Activated naive CD8-positive, alpha-beta T cell treated with anti-CD3 and anti-CD28 coated beads, Interleukin-2, amount 10 ng/mL, durations not matched to agents 7 days and 5 days (primary cell): ENCODE data around the gene MRPS9. TPM values are rescaled to one million over a fixed set of nuclear protein-coding genes. Genes with fewer than 3 reads are reported as not detected.
A peak's percentile ranks its signal among the peaks of the same experiment; 100 is the strongest.

ENCODE experiments used
- ATAC-seq: fragments of 150-1000 bp; cut with Tn5 transposase; one replicate; pipeline ENCODE4 v1.10.0; 2021; ENCODE audit warnings: low read depth, moderate library complexity
- POLR2A ChIA-PET: fragments of 350-600 bp; sonication (Branson Sonifier 250); formaldehyde crosslinking; loops from one replicate; lab custom pipeline; 2021; ENCODE audit warnings: antibody characterized with exemption; lab: Charles Lee
- DNase-seq: peaks from one replicate; pipeline ENCODE4 v3.0.0; 2021
- H3K27ac Mint-ChIP-seq: one replicate; pipeline ENCODE4 v1.8.0; 2022; ENCODE audit warnings: mild to moderate bottlenecking, mixed read lengths
- H3K27me3 Mint-ChIP-seq: one replicate; pipeline ENCODE4 v1.8.0; 2022; ENCODE audit warnings: mild to moderate bottlenecking, moderate library complexity, mixed read lengths
- H3K36me3 Mint-ChIP-seq: one replicate; pipeline ENCODE4 v1.8.0; 2021; ENCODE audit warnings: mild to moderate bottlenecking, mixed read lengths
- H3K4me1 Mint-ChIP-seq: one replicate; pipeline ENCODE4 v1.8.0; 2021; ENCODE audit warnings: mixed read lengths
- H3K4me3 Mint-ChIP-seq: one replicate; pipeline ENCODE4 v1.8.0; 2022; ENCODE audit warnings: mild to moderate bottlenecking, moderate library complexity, mixed read lengths
- H3K9me3 Mint-ChIP-seq: one replicate; pipeline ENCODE4 v1.8.0; 2021; ENCODE audit warnings: mixed read lengths
- total RNA-seq, 2 experiments: library from RNA; stranded (reverse); gene quantifications; one replicate each; pipeline ENCODE4 v1.2.3, GENCODE V29; 2021

The MRPS9 gene
- 10 to 100 TPM; 21.0 to 23.1 TPM for total RNA-seq

DNA sequence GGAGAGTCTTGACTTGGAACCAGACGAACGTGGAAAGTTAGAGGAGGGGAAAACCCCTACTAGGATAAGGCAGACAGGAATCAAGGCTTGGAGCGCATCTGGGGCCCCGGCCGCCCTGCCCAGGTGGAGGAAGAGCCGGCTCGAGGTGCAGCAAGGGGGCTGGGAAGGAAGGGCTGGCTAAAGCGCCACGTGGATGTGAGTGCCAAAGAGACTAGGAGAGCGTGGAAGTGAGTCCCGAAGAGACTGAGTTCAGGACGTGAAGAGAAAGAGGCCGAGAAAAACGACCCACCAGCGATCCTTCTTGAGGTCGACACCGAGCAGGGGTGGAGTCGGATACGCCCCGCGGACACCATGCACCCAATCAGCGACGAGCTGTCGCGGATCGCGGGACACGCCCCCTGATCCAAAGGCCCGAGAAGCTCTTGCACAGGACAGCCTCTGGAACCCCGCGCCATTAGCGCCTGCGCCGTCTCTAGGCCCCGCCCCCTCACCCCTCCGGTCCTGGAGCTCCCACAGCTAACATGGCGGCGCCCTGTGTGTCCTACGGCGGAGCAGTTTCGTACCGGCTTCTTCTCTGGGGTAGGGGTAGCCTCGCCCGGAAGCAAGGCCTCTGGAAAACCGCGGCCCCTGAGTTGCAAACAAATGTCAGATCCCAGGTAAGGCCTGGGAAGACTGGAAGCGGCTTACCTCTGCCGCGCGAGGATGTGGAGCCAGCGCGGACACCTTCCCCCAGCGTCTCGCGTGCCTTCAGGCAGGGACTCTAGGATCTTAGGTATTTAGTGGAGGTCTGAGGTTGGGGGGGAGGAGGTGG, at the start of gene MRPS9:
MRPS9 (plus strand) TSS at position 498 of the 811 bp plus-strand sequence; CDS start at position 522, 24 bp downstream.
- Mint-ChIP-seq H3K27ac (peak within 1 kb of the TSS; percentile 90), H3K4me3 (peak within 1 kb of the TSS; percentile 97), H3K27me3 (no peaks in the 10 kb centered on the region), H3K4me1 (peaks cover 23% of the 10 kb centered on the region), H3K36me3 (peaks cover 2% of the 10 kb centered on the region), H3K9me3 (no peaks in the 10 kb centered on the region)
- DNase-seq (peak; percentile 96), ATAC-seq (peak; percentile 99)
- POLR2A ChIA-PET = interaction anchor here (1.8 kb wide), 1 partner anchor 34 kb away, joined by 5 read pairs; no protein-coding TSS in a partner anchor

GRCh38 chr2:105005181-105005951, 32.5 kb upstream of the MRPS9 start:
- POLR2A ChIA-PET = no interaction called here
- Mint-ChIP-seq H3K9me3 (peaks cover 7% of the 10 kb centered on the region), H3K27ac (no peak overlapping the region), H3K27me3 (no peaks in the 10 kb centered on the region), H3K4me1 (no peaks in the 10 kb centered on the region), H3K4me3 (no peak overlapping the region), H3K36me3 (no peaks in the 10 kb centered on the region)
- ATAC-seq = no peak
- DNase-seq = no peak

DNA sequence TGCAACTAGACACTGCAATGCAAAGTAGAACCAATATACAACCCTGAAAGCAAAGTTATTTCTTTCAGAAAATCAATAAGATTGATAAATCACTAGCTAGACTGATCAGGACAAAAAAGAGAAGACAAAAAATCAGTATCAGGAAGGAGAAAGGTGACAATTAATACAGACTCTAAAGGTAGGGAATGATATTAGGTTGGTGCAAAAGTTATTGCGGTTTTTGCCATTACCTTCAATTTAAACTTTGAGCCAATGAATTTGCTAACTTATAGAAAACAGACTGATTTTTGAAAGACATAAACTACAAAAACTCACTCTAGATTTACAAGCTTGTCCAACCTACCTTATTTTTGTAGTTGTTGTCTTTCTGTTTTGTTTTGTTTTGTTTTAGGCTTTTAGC, 30.5 kb upstream of the MRPS9 start:
- ATAC-seq (no peak), DNase-seq (no peak)
- POLR2A ChIA-PET = no interaction called here
- Mint-ChIP-seq H3K36me3 (no peaks in the 10 kb centered on the region), H3K9me3 (peaks cover 7% of the 10 kb centered on the region), H3K4me1 (no peaks in the 10 kb centered on the region), H3K27ac (no peak overlapping the region), H3K4me3 (no peak overlapping the region), H3K27me3 (peaks cover 6% of the 10 kb centered on the region)

DNA sequence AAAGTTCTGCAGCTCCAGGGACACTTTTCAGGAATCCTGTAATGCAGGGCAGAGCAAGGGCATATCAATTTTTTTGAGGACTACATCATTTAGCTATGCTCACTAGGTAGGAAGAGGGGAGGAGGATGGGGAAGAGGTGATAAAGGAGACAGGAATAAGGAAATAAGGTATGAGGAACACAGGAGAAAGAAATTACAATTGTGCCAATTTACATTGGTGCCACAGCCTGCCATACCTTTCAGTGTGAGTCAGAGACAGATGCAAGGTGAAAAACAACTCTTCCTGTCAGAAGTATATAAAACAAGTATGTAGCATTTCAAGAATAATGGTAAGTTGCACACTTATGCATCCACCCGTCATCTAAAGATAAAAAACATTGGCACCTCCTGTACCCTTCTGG, 5.4 kb upstream of the MRPS9 start:
- POLR2A ChIA-PET = no interaction called here
- peaks cover 6% of the 10 kb centered on the region for H3K4me1 Mint-ChIP-seq
- H3K36me3 Mint-ChIP-seq = no peaks in the 10 kb centered on the region
- peaks cover 4% of the 10 kb centered on the region for H3K27me3 Mint-ChIP-seq
- no peak overlapping the region for H3K27ac Mint-ChIP-seq
- no peak for DNase-seq
- no peaks in the 10 kb centered on the region for H3K9me3 Mint-ChIP-seq
- ATAC-seq = no peak
- no peak overlapping the region for H3K4me3 Mint-ChIP-seq

DNA sequence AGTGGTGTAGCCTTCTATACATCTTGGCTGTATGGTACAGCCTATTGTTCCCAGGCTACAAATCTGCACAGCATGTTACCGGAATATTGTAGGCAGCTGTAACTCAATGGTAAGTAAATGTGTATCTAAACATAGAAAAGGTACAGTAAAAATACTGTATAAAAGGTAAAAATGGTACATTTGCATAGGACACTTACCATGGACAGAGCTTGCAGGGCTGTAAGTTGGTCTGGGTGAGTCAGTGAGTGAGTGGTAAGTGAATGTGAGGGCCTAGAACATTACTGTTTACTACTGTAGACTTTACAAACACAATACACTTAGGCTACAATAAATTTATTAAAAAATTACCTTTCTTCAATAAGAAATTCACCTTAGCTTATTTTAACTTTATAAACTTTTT, 3.7 kb upstream of the MRPS9 start:
- no peak overlapping the region for H3K27ac Mint-ChIP-seq
- peaks cover 13% of the 10 kb centered on the region for H3K4me1 Mint-ChIP-seq
- no peak for ATAC-seq
- no peak overlapping the region for H3K4me3 Mint-ChIP-seq
- POLR2A ChIA-PET = no interaction called here
- no peaks in the 10 kb centered on the region for H3K9me3 Mint-ChIP-seq
- H3K27me3 Mint-ChIP-seq = peaks cover 4% of the 10 kb centered on the region
- no peak for DNase-seq
- no peaks in the 10 kb centered on the region for H3K36me3 Mint-ChIP-seq

GRCh38 chr2:105038383-105039061, 653 bp downstream of the MRPS9 start:
- POLR2A ChIA-PET = interaction anchor here (1.8 kb wide), 1 partner anchor 34 kb away, joined by 5 read pairs; no protein-coding TSS in a partner anchor
- peak overlapping the region; percentile 90 for H3K27ac Mint-ChIP-seq
- H3K27me3 Mint-ChIP-seq = no peaks in the 10 kb centered on the region
- peaks cover 23% of the 10 kb centered on the region for H3K4me1 Mint-ChIP-seq
- peaks cover 4% of the 10 kb centered on the region for H3K36me3 Mint-ChIP-seq
- DNase-seq (no peak), ATAC-seq (no peak)
- no peaks in the 10 kb centered on the region for H3K9me3 Mint-ChIP-seq
- H3K4me3 Mint-ChIP-seq = peak overlapping the region; percentile 97

GRCh38 chr2:105039559-105039958, 1.7 kb downstream of the MRPS9 start:
- peaks cover 4% of the 10 kb centered on the region for H3K36me3 Mint-ChIP-seq
- POLR2A ChIA-PET = no interaction called here
- H3K4me3 Mint-ChIP-seq = no peak overlapping the region
- no peaks in the 10 kb centered on the region for H3K9me3 Mint-ChIP-seq
- H3K4me1 Mint-ChIP-seq = peaks cover 23% of the 10 kb centered on the region
- H3K27me3 Mint-ChIP-seq = no peaks in the 10 kb centered on the region
- no peak for DNase-seq
- no peak overlapping the region for H3K27ac Mint-ChIP-seq
- no peak for ATAC-seq

DNA sequence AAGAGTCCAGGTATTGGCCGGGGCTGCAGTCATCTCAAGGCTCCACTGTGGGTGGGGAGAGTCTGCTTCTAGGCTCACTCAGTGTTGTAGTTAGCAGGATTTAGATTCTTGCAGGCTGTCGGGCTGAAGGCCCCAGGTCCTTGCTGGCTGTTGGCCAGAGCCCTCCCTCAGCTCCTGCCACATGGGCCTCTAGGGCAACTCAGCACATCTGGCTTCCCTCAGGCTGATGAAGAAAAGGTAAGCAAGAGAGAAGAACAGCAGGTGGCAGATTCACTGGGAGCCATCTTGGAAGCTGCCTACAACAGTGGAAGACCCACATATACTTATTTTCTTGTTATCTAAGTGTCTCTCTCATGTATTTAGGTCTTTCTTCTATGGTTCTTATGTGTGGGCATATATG, 4.3 kb downstream of the MRPS9 start:
- Mint-ChIP-seq H3K9me3 (peaks cover 2% of the 10 kb centered on the region), H3K36me3 (peaks cover 15% of the 10 kb centered on the region), H3K27ac (no peak overlapping the region), H3K4me1 (peaks cover 23% of the 10 kb centered on the region), H3K4me3 (no peak overlapping the region), H3K27me3 (no peaks in the 10 kb centered on the region)
- POLR2A ChIA-PET = no interaction called here
- ATAC-seq = no peak
- DNase-seq = no peak

DNA sequence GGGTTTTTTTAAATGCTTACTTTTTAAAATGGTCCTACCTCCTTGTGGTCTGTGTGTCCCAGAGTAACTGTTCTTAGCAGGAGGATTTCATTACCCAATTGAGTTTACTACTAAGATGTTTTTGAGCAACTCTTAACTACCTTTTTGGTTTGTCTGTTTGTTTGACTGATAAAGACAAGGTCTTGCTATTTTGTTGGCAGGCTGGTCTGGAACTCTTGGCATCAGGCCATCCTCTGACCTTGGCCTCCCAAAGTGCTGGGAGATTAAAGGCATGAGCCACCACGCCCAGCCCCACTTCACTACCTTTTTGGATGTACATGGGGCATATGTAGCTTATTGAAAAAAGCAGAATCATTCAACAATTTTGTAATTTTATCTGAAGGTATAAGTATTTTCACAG, 14.9 kb downstream of the MRPS9 start:
- Mint-ChIP-seq H3K4me3 (no peak overlapping the region), H3K27ac (no peak overlapping the region), H3K36me3 (peaks cover 26% of the 10 kb centered on the region), H3K27me3 (no peaks in the 10 kb centered on the region), H3K4me1 (peaks cover 2% of the 10 kb centered on the region), H3K9me3 (no peaks in the 10 kb centered on the region)
- POLR2A ChIA-PET = no interaction called here
- ATAC-seq (no peak), DNase-seq (no peak)

DNA sequence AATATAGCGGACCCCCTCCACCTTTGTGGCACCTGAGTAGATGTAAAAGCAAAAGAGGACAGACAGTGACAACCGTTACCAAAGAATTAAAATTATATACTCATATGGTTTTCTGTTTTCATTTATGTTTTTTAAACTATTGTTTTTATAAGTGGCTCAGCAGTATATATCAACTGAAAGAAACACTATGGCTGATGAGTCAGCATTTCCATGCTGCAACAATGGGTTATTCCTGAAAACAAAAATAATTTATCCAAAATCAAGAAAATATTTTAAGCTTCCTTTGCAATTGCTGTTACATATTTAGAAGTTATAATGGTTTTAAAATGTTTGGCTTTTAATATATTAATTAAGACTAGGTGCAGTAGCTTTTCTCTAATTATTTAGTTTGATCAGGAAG, 17.7 kb downstream of the MRPS9 start:
- peaks cover 20% of the 10 kb centered on the region for H3K36me3 Mint-ChIP-seq
- ATAC-seq (no peak), DNase-seq (no peak)
- POLR2A ChIA-PET = no interaction called here
- H3K27ac Mint-ChIP-seq = no peak overlapping the region
- H3K27me3 Mint-ChIP-seq = no peaks in the 10 kb centered on the region
- H3K4me1 Mint-ChIP-seq = no peaks in the 10 kb centered on the region
- no peaks in the 10 kb centered on the region for H3K9me3 Mint-ChIP-seq
- H3K4me3 Mint-ChIP-seq = no peak overlapping the region

- ATAC-seq = no peak
- Mint-ChIP-seq H3K4me3 (no peak overlapping the region), H3K27ac (no peak overlapping the region), H3K4me1 (no peaks in the 10 kb centered on the region), H3K27me3 (no peaks in the 10 kb centered on the region), H3K36me3 (peaks cover 13% of the 10 kb centered on the region), H3K9me3 (no peaks in the 10 kb centered on the region)
- POLR2A ChIA-PET = no interaction called here
- DNase-seq = no peak
These were observed 18.4 kb downstream of the MRPS9 start for GRCh38 chr2:105056245-105056644.

DNA sequence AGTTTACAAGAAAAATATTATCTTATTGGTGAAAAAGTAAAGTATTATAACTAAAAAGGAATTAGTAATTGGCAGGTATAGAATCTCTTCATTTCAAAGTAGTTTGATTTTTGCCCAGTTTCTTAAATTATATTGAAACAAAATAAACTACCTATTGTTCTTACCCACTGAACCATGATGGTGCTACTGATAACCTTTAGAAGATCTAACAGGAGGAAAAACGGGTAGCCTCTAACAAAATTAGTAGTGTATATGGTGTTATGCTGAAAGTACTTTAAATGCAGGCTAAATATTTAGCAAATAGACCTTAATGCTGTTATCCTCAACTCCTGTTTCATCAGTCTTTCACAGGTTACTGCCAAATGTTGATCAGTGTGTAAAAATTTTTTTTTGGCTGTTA, 19.1 kb downstream of the MRPS9 start:
- no peak overlapping the region for H3K27ac Mint-ChIP-seq

DNA sequence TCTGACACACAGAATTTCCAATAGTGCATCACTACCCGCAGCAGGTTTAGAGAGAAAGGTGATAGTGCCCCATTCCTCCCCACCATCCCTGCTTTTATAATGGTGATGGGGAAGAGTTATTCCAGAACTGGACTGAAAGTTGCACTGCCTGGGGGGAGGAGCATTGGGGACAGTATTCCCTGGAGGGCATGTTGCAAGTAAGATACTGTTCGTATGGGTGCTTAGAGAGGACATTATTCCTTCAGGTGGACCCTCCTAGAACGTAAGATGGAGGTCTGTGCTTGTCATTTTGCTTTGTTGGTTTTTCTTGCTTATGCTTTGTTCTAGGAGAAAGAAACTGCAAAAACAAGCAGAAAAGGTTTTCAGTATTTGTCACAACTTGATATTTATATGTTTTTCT, 23.7 kb downstream of the MRPS9 start:
- H3K4me3 Mint-ChIP-seq = no peak overlapping the region
- POLR2A ChIA-PET = no interaction called here
- no peak overlapping the region for H3K27ac Mint-ChIP-seq
- ATAC-seq = no peak
- no peaks in the 10 kb centered on the region for H3K9me3 Mint-ChIP-seq
- H3K36me3 Mint-ChIP-seq = peaks cover 4% of the 10 kb centered on the region
- peaks cover 1% of the 10 kb centered on the region for H3K4me1 Mint-ChIP-seq
- H3K27me3 Mint-ChIP-seq = no peaks in the 10 kb centered on the region
- DNase-seq = no peak

More for the DNA sequence above, 19.1 kb downstream of the MRPS9 start:
- H3K27me3 Mint-ChIP-seq = no peaks in the 10 kb centered on the region
- no peak overlapping the region for H3K4me3 Mint-ChIP-seq
- no peak for ATAC-seq
- DNase-seq = no peak
- peaks cover 12% of the 10 kb centered on the region for H3K36me3 Mint-ChIP-seq
- no peaks in the 10 kb centered on the region for H3K4me1 Mint-ChIP-seq
- POLR2A ChIA-PET = no interaction called here
- H3K9me3 Mint-ChIP-seq = no peaks in the 10 kb centered on the region
